Tibial artery (tissue), 4 donors: ENCODE results near the gene COMMD3.

Experiments used
- DNase-seq, 2 donors: peaks; one replicate each; pipeline ENCODE4 v3.0.0-alpha.2; 2019
- H3K27ac ChIP-seq, 2 donors: fragments of 200-600 bp; sonication (generic) in 1 of 2; 1 replicate in 1 of 2; 2 replicates in 1 of 2; pipeline ENCODE4 v1.5.1; 2018 to 2019; ENCODE audit warnings: mild to moderate bottlenecking in 1 of 2
- H3K27me3 ChIP-seq, 2 donors: fragments of 200-600 bp; sonication (generic) in 1 of 2; one replicate each; pipeline versions ENCODE4 v1.5.1 to v1.6.0; 2016 to 2019
- H3K36me3 ChIP-seq, 3 donors: fragments of 200-600 bp; sonication (generic) in 2 of 3; one replicate each; pipeline ENCODE4 v1.5.1; 2016 to 2019; ENCODE audit warnings: mild to moderate bottlenecking in 2 of 3
- H3K4me1 ChIP-seq, 4 donors: fragments of 200-600 bp; sonication (generic) in 2 of 4; 1 replicate in 3 of 4; 2 replicates in 1 of 4; pipeline ENCODE4 v1.5.1; 2016 to 2019
- H3K4me3 ChIP-seq, 2 donors: fragments of 200-600 bp; sonication (generic) in 1 of 2; 1 replicate in 1 of 2; 2 replicates in 1 of 2; pipeline ENCODE4 v1.5.1; 2018 to 2019; ENCODE audit warnings: mild to moderate bottlenecking in 2 of 2
- H3K9me3 ChIP-seq, 3 donors: fragments of 200-600 bp; sonication (generic) in 1 of 3; one replicate each; pipeline ENCODE4 v1.5.1; 2016 to 2019
- CTCF ChIP-seq, 2 experiments: fragments of 200-600 bp in 1 of 2; fragments of 450-650 bp in 1 of 2; IDR thresholded peaks; one replicate each; pipeline ENCODE4 v1.5.1; 2017 to 2019; ENCODE audit warnings: antibody characterized with exemption in 2 of 2, mild to moderate bottlenecking in 1 of 2, moderate library complexity in 1 of 2
- intact Hi-C: fragments of 100-400 bp; cut with DNase I; formaldehyde crosslinking; loops from one replicate; pipeline ENCODE4 v1.15.0; 2023; ENCODE audit warnings: low total_unique reads

The COMMD3 gene

GRCh38 chr10:22320591-22321155 lies 4.5 kb downstream of the COMMD3 start, which contains the start of gene BMI1:
TSS of gene BMI1 (plus strand) at chr10:22321099. CDS start at chr10:22326450, 5,351 bp downstream.
- intact Hi-C loops, result no loop called here

GRCh38 chr10:22321156-22321923 lies 5.2 kb downstream of the COMMD3 start:
- H3K4me3 ChIP-seq, result peak overlapping the region; percentile 94 to 97
- H3K27ac ChIP-seq, result peak overlapping the region; percentile 95 to 96
- DNase-seq, result peak; percentile 53 to 85
- H3K36me3 ChIP-seq, result no peaks in the 10 kb centered on the region
- H3K4me1 ChIP-seq, result peaks cover 0 to 64% (median 31%) of the 10 kb centered on the region in 4 donors
- intact Hi-C loops, result no loop called here
- TF ChIP-seq CTCF (IDR thresholded peaks at IDR 0.05), result peak in 1 of 2 experiments; percentile 16
- no peaks in the 10 kb centered on the region for H3K9me3 ChIP-seq
- peaks cover 0 to 4% of the 10 kb centered on the region in 2 donors for H3K27me3 ChIP-seq

More at GRCh38 chr10:22320591-22321155, 4.5 kb downstream of the COMMD3 start, which contains the start of gene BMI1:
- TF ChIP-seq CTCF (IDR thresholded peaks at IDR 0.05), result no peak
- H3K4me3 ChIP-seq, result peak within 1 kb of the TSS; percentile 94 to 97
- peak; percentile 79 to 93 for DNase-seq
- no peaks in the 10 kb centered on the region for H3K36me3 ChIP-seq
- H3K27ac ChIP-seq, result peak within 1 kb of the TSS; percentile 95 to 96
- H3K4me1 ChIP-seq, result peaks cover 0 to 59% (median 29%) of the 10 kb centered on the region in 4 donors
- peaks cover 0 to 4% of the 10 kb centered on the region in 2 donors for H3K27me3 ChIP-seq
- no peaks in the 10 kb centered on the region for H3K9me3 ChIP-seq

- peaks cover 0 to 4% of the 10 kb centered on the region in 2 donors for H3K27me3 ChIP-seq
- H3K4me1 ChIP-seq, result peaks cover 0 to 64% (median 32%) of the 10 kb centered on the region in 4 donors
- intact Hi-C loops, result no loop called here
- no peaks in the 10 kb centered on the region for H3K9me3 ChIP-seq
- peak overlapping the region; percentile 71 to 94 for H3K4me3 ChIP-seq
- peaks cover 0 to 2% (median 0%) of the 10 kb centered on the region in 3 donors for H3K36me3 ChIP-seq
- peak in 1 of 2 donors; percentile 69 for DNase-seq
- no peak for TF ChIP-seq CTCF (IDR thresholded peaks at IDR 0.05)
- H3K27ac ChIP-seq, result peak overlapping the region; percentile 52 to 65
Observed at GRCh38 chr10:22321924-22322640, 5.9 kb downstream of the COMMD3 start.

GRCh38 chr10:22322641-22323160 lies 6.5 kb downstream of the COMMD3 start:
- no peak for TF ChIP-seq CTCF (IDR thresholded peaks at IDR 0.05)
- Histone ChIP-seq H3K27ac (peak overlapping the region in 1 of 2 donors; percentile 65), H3K27me3 (peaks cover 0 to 4% of the 10 kb centered on the region in 2 donors), H3K4me3 (peak overlapping the region; percentile 71 to 94), H3K36me3 (peaks cover 0 to 8% (median 2%) of the 10 kb centered on the region in 3 donors), H3K4me1 (peaks cover 0 to 58% (median 31%) of the 10 kb centered on the region in 4 donors), H3K9me3 (no peaks in the 10 kb centered on the region)
- DNase-seq, result no peak
- intact Hi-C loops, result no loop called here
